CD4-positive, alpha-beta T cell (primary cell): Measurements from ENCODE around the gene SLC1A2. TPM values are rescaled to one million over a fixed set of nuclear protein-coding genes. Genes with fewer than 3 reads are reported as not detected.

Experiments used
- ATAC-seq: fragments of 200-7000 bp; cut with Tn5 transposase; one replicate; pipeline ENCODE4 v1.10.0; 2022; ENCODE audit warnings: mild to moderate bottlenecking; ENCODE audit not compliant: poor library complexity
- CTCF ChIA-PET: fragments of 350-600 bp; sonication (Branson Sonifier 250); formaldehyde crosslinking; loops from one replicate; lab custom pipeline; 2021; ENCODE audit warnings: antibody characterized with exemption, inconsistent platforms; lab: Charles Lee
- POLR2A ChIA-PET: fragments of 350-600 bp; sonication (Branson Sonifier 250); formaldehyde crosslinking; loops from one replicate; lab custom pipeline; 2021; ENCODE audit warnings: antibody characterized with exemption, inconsistent platforms; lab: Charles Lee
- DNase-seq, 14 experiments: peaks; one replicate each; pipeline ENCODE4 v3.0.0-alpha.2; 2013 to 2020; ENCODE audit warnings: mixed read lengths in 2 of 14
- H3K27ac ChIP-seq, 2 donors: one replicate each; pipeline versions ENCODE4 v1.5.1 to v1.7.0; 2013; ENCODE audit warnings: low read length in 2 of 2, low read depth in 1 of 2, mild to moderate bottlenecking in 1 of 2
- H3K27me3 ChIP-seq, 2 experiments: 1 replicate in 1 of 2; 2 replicates in 1 of 2; pipeline versions ENCODE4 v1.6.1 to v1.7.0; 2013; ENCODE audit warnings: low read length in 2 of 2, control low read depth in 1 of 2, mild to moderate bottlenecking in 1 of 2, moderate library complexity in 1 of 2; ENCODE audit not compliant: insufficient read depth in 2 of 2, control insufficient read depth in 1 of 2
- H3K36me3 ChIP-seq: one replicate; pipeline ENCODE4 v1.6.1; 2013; ENCODE audit warnings: low read length, control low read depth; ENCODE audit not compliant: insufficient read depth
- H3K4me1 ChIP-seq: one replicate; pipeline ENCODE4 v1.6.1; 2013; ENCODE audit warnings: low read length, control low read depth; ENCODE audit not compliant: insufficient read depth
- H3K4me3 ChIP-seq: one replicate; pipeline ENCODE4 v1.5.1; 2013; ENCODE audit warnings: mild to moderate bottlenecking, low read length, moderate library complexity
- H3K9me3 ChIP-seq, 2 experiments: 1 replicate in 1 of 2; 2 replicates in 1 of 2; pipeline versions ENCODE4 v1.6.1 to v1.7.0; 2013; ENCODE audit warnings: low read length in 2 of 2, mild to moderate bottlenecking in 2 of 2, control low read depth in 1 of 2, moderate library complexity in 1 of 2; ENCODE audit not compliant: control insufficient read depth in 1 of 2, insufficient read depth in 1 of 2
- H3K27ac Mint-ChIP-seq: one replicate; pipeline ENCODE4 v1.8.0; 2020; ENCODE audit warnings: mixed read lengths
- H3K27me3 Mint-ChIP-seq: one replicate; pipeline ENCODE4 v1.8.0; 2021; ENCODE audit warnings: mixed read lengths
- H3K36me3 Mint-ChIP-seq: one replicate; pipeline ENCODE4 v1.8.0; 2021; ENCODE audit warnings: low read depth, mixed read lengths
- H3K4me1 Mint-ChIP-seq: one replicate; pipeline ENCODE4 v1.8.0; 2021; ENCODE audit warnings: low read depth, mixed read lengths
- H3K4me3 Mint-ChIP-seq: one replicate; pipeline ENCODE4 v1.8.0; 2020; ENCODE audit warnings: mild to moderate bottlenecking, mixed read lengths
- H3K9me3 Mint-ChIP-seq: one replicate; pipeline ENCODE4 v1.8.0; 2020; ENCODE audit warnings: mixed read lengths
- CTCF ChIP-seq: fragments of 200-600 bp; IDR thresholded peaks from one replicate; pipeline ENCODE4 v1.8.0; 2022; ENCODE audit warnings: antibody characterized with exemption, mild to moderate bottlenecking
- intact Hi-C, 2 experiments: fragments of 100-400 bp; cut with DNase I in 1 of 2; cut with micrococcal nuclease in 1 of 2; formaldehyde crosslinking; loops; one replicate each; pipeline versions ENCODE4 v1.15.1 to v1.9.0; 2023 to 2025; cut with DNase I, micrococcal nuclease
- total RNA-seq, 174 experiments: library from RNA in 2 of 174; stranded (reverse) in 2 of 174; gene quantifications; one replicate each; pipeline ENCODE4 v1.2.3 and lab custom pipeline; 2021 to 2026

Gene SLC1A2
- total RNA-seq, 2 experiments from 2014 or later, result not detected

- H3K4me1 ChIP-seq, result no peaks in the 10 kb centered on the region
- Mint-ChIP-seq H3K4me1 (no peaks in the 10 kb centered on the region), H3K4me3 (no peak overlapping the region), H3K9me3 (no peaks in the 10 kb centered on the region), H3K36me3 (no peaks in the 10 kb centered on the region), H3K27ac (no peak overlapping the region), H3K27me3 (no peaks in the 10 kb centered on the region)
- no peak for TF ChIP-seq CTCF
- ATAC-seq (no peak), DNase-seq (no peak)
- ChIA-PET CTCF (interaction anchor here (1.6 kb wide), 1 partner anchor 12 kb away, joined by 3 read pairs; no protein-coding TSS in a partner anchor), POLR2A (no interaction called here)
- no peak overlapping the region for H3K27ac ChIP-seq
- no peaks in the 10 kb centered on the region for H3K27me3 ChIP-seq
- H3K9me3 ChIP-seq, result no peaks in the 10 kb centered on the region
- intact Hi-C loops, result no loop called here
- no peaks in the 10 kb centered on the region for H3K36me3 ChIP-seq
- H3K4me3 ChIP-seq, result no peak overlapping the region
Measured at GRCh38 chr11:35377262-35377661, 42.1 kb downstream of the SLC1A2 start.

- POLR2A ChIA-PET, result no interaction called here
- CTCF ChIA-PET, result no interaction called here
- TF ChIP-seq CTCF, result no peak
- intact Hi-C loops, result no loop called here
- Mint-ChIP-seq H3K27ac (no peak overlapping the region), H3K9me3 (no peaks in the 10 kb centered on the region), H3K36me3 (no peaks in the 10 kb centered on the region), H3K27me3 (no peaks in the 10 kb centered on the region), H3K4me3 (no peak overlapping the region), H3K4me1 (no peaks in the 10 kb centered on the region)
- ATAC-seq (no peak), DNase-seq (no peak)
- Histone ChIP-seq H3K4me1 (no peaks in the 10 kb centered on the region), H3K4me3 (no peak overlapping the region), H3K36me3 (no peaks in the 10 kb centered on the region), H3K27me3 (no peaks in the 10 kb centered on the region), H3K27ac (no peak overlapping the region), H3K9me3 (no peaks in the 10 kb centered on the region)
Measured at GRCh38 chr11:35376613-35377012, 42.7 kb downstream of the SLC1A2 start.

- Histone ChIP-seq H3K4me3 (no peak overlapping the region), H3K9me3 (no peaks in the 10 kb centered on the region), H3K27ac (no peak overlapping the region), H3K36me3 (no peaks in the 10 kb centered on the region), H3K27me3 (no peaks in the 10 kb centered on the region), H3K4me1 (no peaks in the 10 kb centered on the region)
- Mint-ChIP-seq H3K4me1 (no peaks in the 10 kb centered on the region), H3K36me3 (no peaks in the 10 kb centered on the region), H3K9me3 (no peaks in the 10 kb centered on the region), H3K27me3 (no peaks in the 10 kb centered on the region), H3K27ac (no peak overlapping the region), H3K4me3 (no peak overlapping the region)
- CTCF ChIA-PET, result no interaction called here
- no peak for TF ChIP-seq CTCF
- POLR2A ChIA-PET, result no interaction called here
- DNase-seq (no peak), ATAC-seq (no peak)
- intact Hi-C loops, result no loop called here
Measured at GRCh38 chr11:35376118-35376510, 43.2 kb downstream of the SLC1A2 start.
